GM18861 (cell line): Measurements from ENCODE around the gene HOXA5.

ENCODE experiments used
- ATAC-seq: cut with Tn5 transposase; IDR thresholded peaks from one replicate; pipeline ENCODE4 v1.9.1; 2021; ENCODE audit not compliant: unreplicated experiment

HOXA5 gene

GRCh38 chr7:27137640-27138315 lies 5.7 kb downstream of the HOXA5 start:
- no peak for ATAC-seq

GRCh38 chr7:27134392-27134791 lies 9.1 kb downstream of the HOXA5 start:
- ATAC-seq: no peak

GRCh38 chr7:27133409-27134231 lies 9.9 kb downstream of the HOXA5 start:
- ATAC-seq: no peak

GRCh38 chr7:27132978-27133377 lies 10.5 kb downstream of the HOXA5 start:
- no peak for ATAC-seq

- ATAC-seq: no peak
Measured at GRCh38 chr7:27132214-27132613, 11.3 kb downstream of the HOXA5 start.

DNA sequence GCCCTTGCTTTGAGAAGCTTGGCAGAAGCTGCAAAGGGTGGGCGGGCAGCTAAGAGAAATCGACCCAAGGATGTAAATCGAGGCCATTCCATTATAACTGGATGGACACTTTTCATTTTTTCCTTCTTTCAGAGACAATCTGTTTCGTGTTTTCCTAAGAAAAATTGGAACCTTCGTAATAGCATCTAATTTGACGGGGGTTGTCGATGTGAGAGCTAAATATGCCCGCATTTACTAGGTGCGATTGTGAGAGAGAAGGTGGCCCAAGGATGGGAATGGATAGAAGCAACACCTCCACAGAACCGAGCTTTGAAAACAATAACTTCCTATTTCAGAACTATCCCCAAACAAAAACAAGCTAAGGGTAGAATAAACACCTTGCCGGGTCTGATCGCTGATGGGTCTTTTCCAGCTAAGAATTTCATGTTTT lies 12.1 kb downstream of the HOXA5 start:
- ATAC-seq: no peak

GRCh38 chr7:27130540-27131389 lies 12.7 kb downstream of the HOXA5 start, which contains the start of gene HOXA4:
Gene HOXA4, minus strand, starts transcription at chr7:27130757. Its CDS starts 24 bp downstream, at chr7:27130733.
- ATAC-seq: no peak

DNA sequence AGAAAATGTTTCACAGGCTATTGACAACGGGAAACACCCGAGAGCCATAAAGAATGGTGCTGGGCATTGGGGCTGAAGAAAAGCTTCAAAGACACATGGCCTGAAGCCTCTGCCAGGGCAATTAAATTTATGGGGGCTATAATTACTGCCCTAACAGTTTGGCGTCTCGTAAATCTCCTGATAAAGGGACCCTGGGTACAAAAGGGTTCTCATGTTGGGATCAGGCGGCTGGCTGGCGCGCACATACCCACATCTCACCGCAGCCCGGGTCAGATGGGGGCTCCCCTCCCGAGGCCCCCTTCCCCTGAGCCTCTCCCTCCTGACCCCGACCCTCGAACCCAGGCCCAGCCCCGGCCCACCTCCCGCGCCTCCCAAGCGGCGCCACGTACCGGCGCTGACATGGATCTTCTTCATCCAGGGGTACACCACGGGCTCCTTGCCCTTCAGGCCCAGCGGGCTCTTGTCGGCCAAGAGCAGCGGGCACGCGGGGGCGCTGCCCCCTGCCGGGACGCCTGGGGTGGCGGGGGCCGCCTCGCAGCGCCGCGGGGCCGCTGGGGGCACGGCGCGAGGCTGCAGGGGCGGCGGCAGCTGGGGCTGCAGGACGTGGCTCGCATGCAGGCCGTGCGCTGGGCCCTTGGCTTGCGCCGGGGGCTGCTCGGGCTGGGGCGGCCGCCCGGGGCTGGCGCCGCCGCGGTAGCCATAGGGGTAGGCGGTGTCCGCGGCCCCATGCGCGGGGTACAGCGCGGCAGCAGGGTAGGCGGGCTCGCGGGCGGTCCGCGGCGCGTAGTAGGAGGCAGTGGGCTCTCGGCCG lies 13.5 kb downstream of the HOXA5 start:
- no peak for ATAC-seq

DNA sequence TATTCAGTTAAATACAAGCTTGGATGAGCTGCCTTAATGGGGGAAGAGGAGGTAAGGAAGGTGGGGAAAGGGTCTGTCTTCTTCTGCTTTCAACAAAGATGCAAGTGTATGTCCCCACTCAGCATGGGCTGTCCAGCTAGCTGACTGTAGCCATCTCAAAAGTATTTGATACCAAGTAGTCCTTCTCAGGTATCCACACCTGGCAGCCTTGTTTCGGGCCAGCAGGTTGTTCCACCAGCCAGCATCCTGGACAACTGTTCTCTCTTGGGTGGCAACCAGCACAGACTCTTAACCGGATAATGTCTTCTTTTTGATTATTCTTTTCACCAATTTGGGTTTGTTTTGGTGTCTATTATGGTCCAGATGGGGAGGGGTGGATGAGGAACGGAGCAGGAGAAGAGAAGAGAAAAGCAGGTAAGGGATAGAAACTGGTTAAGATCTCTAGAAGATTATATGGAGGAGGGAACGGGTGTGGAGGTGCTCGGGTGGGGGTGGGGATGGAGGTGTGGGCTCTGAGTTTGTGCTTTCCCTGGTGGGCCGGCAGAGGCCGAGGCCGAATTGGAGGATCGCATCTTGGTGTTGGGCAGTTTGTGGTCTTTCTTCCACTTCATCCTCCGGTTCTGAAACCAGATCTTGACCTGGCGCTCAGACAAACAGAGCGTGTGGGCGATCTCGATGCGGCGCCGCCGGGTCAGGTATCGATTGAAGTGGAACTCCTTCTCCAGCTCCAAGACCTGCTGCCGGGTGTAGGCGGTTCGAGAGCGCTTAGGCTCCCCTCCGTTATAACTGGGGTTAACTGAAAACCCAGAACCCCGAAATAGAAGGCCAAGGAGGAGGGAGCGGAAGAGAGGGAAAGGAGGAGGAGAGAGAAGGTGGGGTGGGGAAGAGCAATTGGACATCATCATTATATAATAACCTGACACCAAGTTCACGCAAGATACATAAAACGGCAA lies 14.4 kb downstream of the HOXA5 start:
- ATAC-seq: no peak

- ATAC-seq: no peak
Measured at GRCh38 chr7:27128034-27128433, 15.4 kb downstream of the HOXA5 start.

DNA sequence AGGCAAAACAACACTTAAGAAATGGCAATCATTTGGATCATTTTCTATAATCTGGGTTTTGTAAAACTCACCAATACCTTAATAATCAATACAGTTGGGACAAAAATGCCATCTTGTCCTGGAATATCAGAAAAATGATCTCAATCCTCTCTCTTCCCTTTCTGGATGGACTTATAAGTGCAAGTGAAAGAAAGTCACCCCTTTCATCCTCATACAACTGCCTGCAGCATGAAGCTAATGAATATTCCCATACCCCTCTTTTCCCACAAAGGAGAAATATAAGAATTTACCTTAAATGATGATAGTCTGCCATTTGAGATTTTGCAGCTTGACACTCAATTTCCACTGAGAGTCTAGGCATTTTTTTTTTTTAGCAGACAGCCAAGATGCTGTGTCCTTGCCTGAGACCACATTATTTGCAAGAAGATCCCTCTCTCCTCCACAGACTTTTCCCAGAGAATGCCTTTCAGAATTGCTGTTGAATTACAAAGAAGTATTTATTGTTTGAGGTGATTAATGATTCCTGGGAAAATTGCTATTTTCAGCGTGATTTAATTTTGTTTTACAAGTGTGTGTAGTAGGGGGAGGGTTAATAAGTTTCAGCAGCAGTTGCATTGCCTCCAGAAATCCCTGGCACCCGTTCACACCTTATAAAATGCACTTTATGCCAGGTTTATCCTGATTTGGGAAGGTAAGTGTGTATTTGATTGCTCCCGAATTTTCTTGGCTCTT lies 16.7 kb downstream of the HOXA5 start:
- no peak for ATAC-seq

- ATAC-seq: no peak
Measured at GRCh38 chr7:27125986-27126394, 17.5 kb downstream of the HOXA5 start.

DNA sequence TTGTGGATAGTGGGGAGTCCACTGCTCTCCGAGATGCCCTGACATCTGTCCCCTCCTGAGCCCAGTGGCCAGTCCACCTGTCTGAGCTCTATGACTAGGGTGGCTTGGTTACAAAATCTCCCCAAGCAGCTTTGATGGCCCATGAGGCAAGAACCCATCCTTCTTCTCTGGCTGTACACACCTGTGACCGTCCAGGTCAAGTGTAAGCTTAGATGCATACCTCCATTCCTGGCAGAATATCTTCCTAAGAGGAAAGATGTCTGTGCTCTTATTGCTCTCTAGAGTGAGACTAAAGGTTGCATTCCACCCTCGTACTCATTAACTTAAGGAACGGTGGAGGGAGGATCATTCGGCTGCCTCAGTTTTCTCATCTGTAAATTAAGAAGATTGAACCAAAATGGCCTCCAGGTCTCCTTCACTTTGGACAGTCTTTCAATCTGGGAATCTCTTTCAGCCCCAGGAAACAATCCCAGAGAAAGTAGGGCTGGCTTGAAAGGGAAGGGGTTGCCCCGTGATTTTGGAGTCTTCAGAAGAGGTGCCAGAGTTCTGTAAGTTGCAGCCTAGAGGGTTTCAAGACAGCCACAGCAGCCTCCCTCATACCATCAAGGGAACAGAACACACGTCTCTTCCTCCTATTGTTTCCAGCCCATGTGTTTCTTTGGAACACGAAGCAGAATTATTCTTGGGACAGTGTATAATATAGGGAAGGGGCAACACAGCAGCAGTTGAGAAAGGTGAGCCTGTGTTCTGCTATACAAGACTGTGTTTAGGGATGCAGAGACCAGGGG lies 18.4 kb downstream of the HOXA5 start:
- no peak for ATAC-seq

GRCh38 chr7:27124096-27124901 lies 19.2 kb downstream of the HOXA5 start:
- ATAC-seq: no peak

DNA sequence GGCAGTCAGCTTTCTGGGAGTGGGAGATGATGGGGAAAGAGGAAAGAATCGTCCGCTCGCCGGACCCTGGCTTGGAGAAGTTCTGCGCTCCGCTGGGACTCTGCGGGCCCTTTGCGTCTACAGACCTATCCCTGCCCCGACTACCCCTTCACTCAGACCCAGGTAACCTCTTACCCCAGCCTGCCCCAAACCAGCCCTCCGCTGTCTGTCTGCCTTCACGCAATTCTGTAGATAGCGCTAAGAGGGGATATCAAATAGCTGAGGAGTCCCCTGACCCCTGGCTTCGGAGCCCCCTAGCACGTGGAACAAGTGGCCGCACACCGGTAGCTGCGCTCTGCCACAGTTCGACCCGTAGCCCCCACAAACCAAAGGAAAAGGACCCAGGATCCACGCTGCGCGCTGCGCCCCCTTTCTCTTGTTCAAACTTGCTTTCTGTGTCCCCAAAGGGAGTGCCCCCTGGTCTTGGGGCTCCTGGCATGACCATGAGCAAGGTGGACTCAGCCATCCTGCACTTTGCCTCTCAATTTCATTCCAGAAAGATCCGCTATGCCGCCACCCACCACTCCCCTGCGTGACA lies 19.9 kb downstream of the HOXA5 start:
- no peak for ATAC-seq

GRCh38 chr7:27123007-27123476 lies 20.4 kb downstream of the HOXA5 start:
- no peak for ATAC-seq
